MV-4-11 (cell line): ENCODE measurements around the gene CFAP99.
"Not testable (repeated sequence)": the region's sequence is repeated elsewhere in the genome, so short reads cannot be mapped to it uniquely, and the experiment has no call there.

ENCODE experiments used
- DNase-seq: peaks from one replicate; lab custom pipeline; 2025; lab: John Stamatoyannopoulos, UW

The CFAP99 gene

DNA sequence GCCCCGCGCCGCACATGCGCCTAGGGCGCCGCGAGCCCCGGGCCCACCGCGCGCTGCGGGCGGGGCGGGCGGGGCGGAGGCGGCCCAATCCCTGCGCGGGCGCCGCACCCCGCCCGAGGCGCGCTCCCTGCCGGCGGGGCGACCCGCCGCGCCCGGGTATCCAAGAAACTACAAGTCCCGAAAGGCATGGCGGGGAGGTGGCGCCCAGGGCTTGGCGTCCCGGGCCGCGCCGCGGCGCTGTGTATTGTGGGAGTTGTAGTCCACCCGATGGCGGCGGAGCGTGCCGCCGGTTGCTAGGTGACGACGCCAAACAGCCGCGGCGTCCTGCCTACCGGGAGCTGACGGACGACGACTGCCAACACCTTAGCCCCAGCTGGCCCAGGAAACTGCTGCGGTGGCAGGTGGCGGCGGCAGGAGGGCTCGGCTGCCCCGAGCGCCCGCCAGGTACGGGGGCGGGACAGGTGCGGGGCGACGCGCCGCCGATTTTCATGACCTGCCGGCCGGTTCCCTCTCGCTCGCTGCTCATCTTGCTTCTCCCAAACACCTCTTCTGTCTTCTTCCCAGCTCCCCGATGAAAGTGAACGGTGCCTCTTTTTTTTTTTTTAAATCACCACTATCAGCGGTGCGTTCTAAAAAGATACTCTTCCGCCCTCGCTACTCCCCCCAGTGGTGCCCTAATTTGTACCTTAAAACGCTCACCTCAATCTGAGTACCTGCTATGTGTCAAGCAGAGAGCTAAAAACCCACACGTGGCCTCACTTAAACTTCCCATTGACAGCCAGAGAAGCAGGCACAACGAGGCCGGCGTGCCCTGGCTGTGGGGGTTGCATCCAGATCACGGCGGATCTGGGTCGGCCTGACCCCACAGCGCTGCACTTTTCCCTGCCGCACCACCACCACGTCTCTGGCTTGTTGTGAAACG, at the start of gene CFAP99:
Gene CFAP99, plus strand, starts transcription at position 306 of the 922 bp plus-strand sequence.
- DNase-seq: peak; percentile 92

DNA sequence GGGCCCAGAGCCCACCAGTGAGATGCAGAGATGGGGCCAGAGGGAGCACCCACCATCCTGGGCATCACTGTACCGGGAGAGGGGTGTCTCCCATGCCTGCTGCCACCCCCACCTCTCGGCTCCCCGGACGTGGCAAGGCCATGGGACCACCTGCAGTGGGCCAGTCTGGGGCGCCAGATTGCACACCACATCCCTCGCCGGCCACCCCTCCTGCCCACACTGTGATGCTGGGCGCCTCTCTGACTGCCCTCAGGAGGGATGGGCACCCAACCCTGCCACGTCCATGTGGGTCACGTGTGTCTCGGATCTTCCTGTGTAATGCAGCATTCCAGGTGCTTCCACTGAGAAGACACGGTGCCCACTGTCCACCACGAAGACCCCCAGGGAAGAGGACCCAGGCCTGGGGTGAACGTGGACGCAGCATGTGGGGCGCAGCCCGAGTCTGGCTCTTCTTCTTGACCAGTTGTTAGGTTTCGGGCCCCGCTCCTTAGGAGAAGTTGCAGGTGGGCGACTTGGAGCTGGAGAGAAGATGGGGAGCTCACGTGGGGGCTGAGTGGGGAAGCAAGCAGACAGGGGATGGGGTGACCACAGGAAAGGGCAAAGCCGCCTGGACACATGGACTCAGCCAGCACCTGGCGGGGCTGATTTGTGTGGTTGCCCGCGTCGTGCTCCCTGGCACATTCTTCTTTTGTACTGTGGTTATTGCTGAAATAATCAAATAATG, 48.0 kb upstream of the CFAP99 start:
- no peak for DNase-seq

- no peak for DNase-seq
Observed at GRCh38 chr4:2371765-2372487, 46.8 kb upstream of the CFAP99 start.

DNA sequence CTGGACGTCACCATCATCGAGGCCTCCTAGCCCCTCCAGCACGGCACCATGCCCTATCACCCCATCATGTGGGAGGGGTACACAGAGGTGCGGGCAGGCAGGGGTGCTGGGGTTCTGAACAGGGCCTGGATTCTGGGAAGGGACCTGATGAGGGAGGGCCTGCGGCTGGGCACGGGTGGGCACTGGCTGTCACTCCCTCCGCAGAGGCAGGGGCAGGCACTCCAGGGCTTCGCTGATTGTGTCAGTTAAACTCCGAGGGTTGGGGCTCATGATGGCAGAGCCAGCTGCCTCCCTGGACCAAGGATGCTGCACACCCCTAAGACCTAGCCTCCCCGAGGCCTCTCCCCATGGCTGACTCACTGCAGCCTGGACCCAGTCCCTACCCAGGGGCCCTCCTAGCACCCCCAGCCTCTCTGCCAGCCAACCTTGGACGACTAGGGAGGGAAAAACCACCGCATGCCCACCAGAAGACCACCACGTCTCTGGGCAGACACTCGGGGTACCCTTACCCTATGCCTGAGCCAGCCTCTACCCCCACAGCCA, 46.2 kb upstream of the CFAP99 start:
- no peak for DNase-seq

DNA sequence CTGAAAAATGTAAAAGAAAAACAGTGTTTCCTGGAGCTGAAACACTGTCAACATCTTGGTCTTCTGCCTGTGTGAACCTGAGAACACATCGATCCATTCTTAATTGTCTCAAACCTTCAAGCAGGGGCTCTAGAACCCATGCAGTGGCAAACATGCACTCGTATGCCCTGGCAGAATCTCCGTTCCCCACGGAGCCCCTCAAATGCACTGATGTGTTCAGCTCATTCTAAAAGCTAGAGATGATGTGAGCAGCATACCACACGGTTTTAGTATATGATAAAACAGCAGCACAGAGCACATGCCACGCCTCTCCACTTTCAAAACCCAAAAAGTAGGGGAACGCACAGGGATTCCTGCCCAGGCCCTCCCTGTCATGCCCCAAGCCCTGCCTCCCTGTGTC, 45.2 kb upstream of the CFAP99 start:
- DNase-seq: no peak

GRCh38 chr4:2375427-2375826, 43.3 kb upstream of the CFAP99 start:
- no peak for DNase-seq

- no peak for DNase-seq
Observed at GRCh38 chr4:2377241-2377640, 41.5 kb upstream of the CFAP99 start.

DNA sequence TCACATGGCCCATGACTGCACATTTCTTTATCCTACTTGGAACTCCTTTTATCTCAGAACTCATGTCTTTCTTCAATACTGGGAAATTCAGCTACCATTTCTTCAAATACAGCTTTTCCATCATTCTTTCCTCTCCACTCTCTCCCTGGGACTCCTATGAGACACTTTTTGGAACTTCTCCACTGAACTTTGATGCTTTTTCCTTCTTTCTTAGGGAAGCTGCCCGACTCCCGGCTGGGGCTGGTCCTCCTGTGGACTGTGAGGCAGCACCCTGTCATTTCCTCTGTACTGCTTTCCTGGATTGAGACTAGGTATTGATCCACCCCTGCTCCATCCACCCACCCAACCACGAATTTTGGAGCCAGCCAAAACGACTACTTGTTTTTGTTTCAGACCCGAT, 40.4 kb upstream of the CFAP99 start:
- DNase-seq: no peak

GRCh38 chr4:2378898-2379297, 39.9 kb upstream of the CFAP99 start:
- no peak for DNase-seq

GRCh38 chr4:2380589-2380988, 38.2 kb upstream of the CFAP99 start:
- not testable (repeated sequence) for DNase-seq

DNA sequence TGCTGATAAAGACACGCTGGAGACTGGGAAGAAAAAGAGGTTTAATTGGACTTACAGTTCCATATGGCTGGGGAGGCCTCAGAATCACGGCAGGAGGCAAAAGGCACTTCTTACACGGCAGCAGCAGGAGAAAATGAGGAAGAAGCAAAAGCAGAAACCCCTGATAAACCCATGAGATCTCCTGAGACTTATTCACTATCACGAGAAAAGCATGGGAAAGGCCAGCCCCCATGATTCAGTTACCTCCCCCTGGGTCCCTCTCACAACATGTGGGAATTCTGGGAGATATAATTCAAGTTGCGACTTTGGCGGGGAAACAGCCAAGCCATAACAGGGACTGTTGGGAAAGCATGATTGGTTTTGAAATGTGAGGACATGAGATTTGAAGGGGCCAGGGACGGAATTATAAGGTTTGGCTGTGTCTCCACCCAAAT, 36.0 kb upstream of the CFAP99 start:
- DNase-seq: not testable (repeated sequence)

- not testable (repeated sequence) for DNase-seq
Observed at GRCh38 chr4:2383220-2383631, 35.5 kb upstream of the CFAP99 start.

DNA sequence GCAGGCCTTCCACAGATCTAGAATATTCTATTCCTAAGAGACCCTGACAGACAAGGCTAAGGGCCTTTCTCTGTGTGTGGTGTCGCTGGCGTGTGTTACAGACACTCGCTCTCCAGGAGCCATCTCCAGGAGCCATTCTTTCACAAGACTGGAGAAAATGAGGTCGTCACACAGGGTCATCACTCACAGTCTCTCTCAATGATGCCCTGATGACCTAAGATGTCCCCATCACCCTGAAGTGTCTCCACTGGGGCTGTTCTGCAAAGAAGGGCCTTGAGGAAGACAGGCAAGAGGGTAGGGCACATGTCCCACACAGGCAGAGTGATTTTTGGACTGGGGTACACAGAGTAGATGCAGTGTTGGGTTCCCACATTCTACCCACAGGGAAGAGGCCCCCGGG, 35.0 kb upstream of the CFAP99 start:
- no peak for DNase-seq

DNA sequence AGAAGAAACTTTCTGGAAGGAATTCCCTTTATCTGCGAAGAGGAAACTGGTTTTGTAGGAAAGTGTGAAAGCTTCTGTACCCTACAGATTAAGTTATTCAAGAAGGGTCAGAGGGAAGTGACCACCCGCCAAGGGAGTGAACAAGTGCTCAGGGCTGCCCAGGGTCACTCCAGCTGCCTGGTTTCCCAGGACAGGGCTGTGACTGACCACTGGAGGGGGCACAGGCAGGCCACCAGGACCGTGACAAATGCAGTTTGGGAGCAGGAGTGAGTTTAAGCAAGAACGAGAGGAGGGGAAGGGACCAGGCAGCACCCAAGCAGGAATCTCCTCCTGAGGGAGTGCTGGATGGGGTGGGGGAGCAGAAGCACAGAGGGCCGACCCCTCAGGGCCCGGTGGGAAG, 34.5 kb upstream of the CFAP99 start:
- no peak for DNase-seq

GRCh38 chr4:2385516-2385915, 33.2 kb upstream of the CFAP99 start:
- no peak for DNase-seq

GRCh38 chr4:2386717-2387116, 32.0 kb upstream of the CFAP99 start:
- no peak for DNase-seq

- no peak for DNase-seq
Observed at GRCh38 chr4:2387218-2387617, 31.5 kb upstream of the CFAP99 start.

DNA sequence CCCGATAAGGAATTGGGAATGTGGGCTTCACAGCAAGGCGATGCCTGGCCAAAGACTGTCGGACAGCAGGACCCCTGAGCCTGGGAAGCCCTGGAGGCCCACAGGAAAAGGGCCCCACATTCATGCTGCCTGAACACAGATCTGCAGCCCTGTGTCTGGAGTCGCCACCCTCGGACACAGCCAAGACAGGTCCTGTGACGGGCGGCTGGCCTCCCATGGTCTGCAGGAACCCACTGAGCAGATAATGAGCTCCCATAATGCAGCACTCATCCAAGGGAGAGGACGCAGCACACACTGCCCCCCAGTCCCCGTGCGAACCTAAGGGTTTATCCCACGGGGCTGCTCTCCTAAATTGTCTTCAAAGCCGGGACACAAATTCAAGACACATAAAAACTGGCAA, 30.9 kb upstream of the CFAP99 start:
- no peak for DNase-seq

- no peak for DNase-seq
Observed at GRCh38 chr4:2388429-2389182, 30.1 kb upstream of the CFAP99 start.

DNA sequence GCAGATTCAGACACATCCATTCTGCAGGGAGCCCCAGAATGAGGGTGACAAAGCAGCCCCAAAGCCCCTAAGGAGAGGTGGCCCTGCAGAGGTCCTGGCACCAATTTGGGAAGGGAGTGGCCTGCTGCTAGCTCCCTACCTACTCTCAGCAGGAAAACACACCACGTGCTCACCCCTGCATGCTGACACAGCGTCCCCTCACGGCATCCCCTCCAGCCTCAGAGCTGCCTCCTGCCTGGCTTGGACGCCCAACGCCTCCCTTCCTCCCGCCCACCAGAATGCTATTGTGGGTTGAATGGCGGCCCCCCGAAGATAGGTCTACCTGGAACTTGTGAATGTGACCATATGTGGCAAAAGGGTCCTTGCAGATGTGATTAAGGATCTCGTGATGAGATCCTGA, 29.1 kb upstream of the CFAP99 start:
- DNase-seq: no peak

DNA sequence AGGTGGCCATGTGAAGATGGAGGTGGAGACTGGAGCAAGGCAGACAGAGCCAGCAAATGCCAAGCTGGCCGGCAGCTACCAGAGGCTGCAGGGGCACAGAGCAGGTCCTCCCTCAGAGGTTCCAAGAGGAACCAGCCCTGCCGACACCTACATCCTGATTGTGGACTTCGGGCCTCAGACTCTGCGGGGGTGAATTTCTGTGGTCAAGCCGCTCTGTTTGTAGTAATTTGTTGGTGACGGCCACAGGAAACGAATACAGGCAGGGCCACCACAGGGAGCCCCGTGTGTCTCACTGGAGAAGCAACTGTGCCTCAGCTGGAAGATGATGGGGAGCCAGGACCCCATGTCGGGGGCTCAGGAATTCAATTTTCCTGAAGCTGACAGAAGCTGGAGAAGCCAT, 28.6 kb upstream of the CFAP99 start:
- DNase-seq: peak; percentile 69
